AG08395 (cell line): Measurements from ENCODE around the gene GFI1.
"Not testable (repeated sequence)": the region's sequence is repeated elsewhere in the genome, so short reads cannot be mapped to it uniquely, and the experiment has no call there.

Experiments
- DNase-seq: peaks from one replicate; pipeline ENCODE4 v3.0.0; 2012; ENCODE audit warnings: mixed read lengths, low spot score

Gene GFI1

DNA sequence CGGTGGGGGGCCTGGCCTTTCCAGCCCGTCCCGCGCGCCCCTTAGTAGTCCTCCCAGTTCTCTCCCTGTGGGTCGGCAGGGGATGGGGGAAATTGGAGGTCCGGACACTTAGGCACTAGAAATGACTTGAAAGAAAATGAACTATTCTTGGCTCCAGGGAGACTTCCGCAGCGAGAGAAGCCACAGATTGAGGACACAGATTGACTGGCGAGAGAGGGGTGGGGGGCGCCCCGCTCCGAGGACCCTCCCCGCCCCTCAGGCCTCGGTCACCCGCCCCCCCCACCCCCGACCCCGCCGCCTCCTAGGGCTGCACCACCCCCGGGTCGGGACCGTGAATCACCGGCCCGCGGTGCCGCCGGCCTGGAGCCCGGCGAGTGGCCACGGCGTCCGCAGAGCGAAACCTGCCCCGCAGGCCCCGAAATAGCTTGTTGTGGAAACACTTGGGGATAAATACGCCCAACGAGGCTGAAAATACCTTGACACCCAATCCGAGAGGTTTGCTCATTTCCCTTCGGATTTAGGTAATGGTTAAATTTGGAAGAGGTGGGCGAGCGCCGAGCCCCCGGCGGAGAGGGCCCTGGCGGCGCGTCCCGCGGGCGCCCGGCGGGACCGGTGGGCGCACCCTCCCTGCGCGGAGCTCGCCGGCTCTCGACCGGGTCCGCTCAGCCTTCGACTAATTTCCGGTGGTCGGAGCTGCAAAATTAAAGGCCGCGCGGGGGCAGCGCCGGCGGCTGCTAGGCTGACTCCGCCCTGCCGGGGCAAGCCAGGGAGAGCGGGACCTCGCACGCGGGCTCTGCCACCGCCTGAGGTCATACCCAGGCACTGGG lies at the start of gene GFI1:
TSS of gene GFI1 (minus strand) at position 675 of the 827 bp plus-strand sequence. CDS start 3,438 bp downstream, outside the sequence.
- no peak for DNase-seq

DNA sequence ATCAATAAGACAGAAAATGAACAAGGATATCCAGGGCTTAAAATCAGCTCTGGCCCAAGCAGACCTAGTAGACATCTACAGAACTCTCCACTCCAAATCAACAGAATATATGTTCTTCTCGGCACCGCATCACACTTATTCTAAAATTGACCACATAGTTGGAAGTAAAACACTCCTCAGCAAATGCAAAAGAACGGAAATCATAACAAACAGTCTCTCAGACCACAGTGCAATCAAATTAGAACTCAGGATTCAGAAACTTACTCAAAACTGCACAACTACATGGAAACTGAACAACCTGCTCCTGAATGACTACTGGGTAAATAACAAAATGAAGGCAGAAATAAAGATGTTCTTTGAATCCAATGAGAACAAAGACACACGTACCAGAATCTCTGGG lies 45.6 kb upstream of the GFI1 start:
- DNase-seq = not testable (repeated sequence)

DNA sequence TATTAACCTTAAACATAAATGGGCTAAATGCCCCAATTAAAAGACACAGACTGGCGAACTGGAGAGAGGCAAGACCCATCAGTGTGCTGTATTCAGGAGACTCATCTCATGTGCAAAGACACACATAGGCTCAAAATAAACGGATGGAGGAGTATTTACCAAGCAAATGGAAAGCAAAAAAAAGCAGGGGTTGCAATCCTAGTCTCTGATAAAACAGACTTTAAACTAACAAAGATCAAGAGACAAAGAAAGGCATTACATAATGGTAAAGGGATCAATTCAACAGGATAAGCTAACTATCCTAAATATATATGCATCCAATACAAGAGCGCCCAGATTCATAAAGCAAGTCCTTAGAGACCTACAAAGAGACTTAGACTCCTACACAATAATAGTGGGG lies 45.2 kb upstream of the GFI1 start:
- DNase-seq = not testable (repeated sequence)

DNA sequence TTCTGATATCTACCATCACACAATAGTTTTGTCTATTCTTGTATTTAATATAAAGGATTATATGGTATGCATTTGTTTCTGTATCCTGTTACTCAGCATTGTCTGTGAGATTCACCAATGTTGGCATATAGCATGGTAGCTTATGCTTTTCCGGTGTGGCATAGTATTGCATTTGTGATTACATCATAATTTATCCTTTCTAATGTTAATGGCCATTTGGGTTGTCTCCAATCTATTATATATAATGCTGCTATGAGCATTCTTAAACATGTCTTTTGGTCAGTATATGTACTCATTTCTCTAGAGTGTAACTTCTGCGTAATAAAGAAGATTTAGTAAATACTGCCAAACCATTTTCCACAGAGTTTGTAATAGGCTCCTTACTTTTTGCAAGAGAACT lies 40.9 kb upstream of the GFI1 start:
- no peak for DNase-seq

DNA sequence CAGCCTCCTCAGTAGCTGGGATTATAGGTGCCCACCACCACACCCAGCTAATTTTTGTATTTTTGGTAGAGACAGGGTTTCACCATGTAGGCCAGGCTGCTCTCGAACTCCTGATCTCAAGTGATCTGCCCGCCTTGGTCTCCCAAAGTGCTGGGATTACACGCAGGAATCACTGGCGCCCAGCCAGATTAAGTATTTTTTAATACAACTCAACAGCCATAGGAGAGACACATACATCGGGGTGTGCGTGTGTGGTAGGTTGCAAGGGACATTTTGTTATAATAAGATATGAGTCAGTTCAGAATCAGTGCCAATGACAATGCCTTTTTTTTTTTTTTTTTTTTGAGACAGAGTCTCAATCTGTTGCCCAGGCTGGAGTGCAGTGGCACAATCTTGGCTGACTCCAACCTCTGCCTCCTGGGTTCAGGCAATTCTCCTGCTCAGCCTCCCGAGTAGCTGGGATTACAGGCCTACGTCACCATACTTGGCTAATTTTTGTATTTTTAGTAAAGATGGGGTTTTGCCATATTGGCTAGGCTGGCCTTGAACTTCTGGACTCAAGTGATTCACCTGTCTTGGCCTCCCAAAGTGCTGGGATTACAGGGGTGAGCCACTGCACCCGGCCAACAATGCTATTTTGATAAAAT lies 38.3 kb upstream of the GFI1 start:
- not testable (repeated sequence) for DNase-seq

DNA sequence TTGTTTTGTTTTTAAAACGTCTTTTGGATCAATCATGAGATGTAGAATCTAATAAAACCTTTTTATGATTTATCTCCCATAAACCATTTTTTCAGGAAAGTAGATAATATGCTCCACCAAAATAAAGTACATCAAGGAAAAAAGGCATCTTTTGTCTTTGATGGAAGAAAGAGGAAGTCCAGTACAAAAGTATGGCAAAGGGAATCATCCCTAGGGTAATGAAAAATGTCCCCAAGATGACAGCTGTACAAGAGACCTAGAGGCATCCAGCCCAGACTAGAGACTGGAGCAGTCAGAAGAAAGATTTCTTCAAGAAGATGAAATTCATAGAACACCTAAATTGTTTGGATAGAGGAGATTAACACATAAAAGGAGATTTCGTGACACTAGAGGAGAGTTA lies 32.3 kb upstream of the GFI1 start:
- no peak for DNase-seq

DNA sequence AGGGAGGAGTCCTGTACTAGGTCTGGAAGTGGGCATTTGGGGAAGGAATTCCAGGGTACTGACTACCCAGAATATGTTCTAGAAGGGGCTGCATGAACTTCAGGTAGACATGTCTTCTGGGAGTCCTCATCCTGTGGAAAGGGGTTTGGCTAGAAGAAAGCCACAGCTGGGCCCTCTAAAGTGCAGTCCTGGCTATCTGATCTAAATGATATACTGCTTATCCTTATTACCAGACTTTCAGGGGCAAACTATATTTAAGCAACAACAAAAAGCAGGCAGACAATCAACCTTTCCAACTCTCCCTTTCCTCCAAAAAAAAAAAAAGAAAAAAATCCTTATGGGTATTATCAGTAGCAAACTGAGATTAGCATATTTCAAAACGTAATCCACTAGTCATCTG lies 29.8 kb upstream of the GFI1 start:
- DNase-seq = no peak

DNA sequence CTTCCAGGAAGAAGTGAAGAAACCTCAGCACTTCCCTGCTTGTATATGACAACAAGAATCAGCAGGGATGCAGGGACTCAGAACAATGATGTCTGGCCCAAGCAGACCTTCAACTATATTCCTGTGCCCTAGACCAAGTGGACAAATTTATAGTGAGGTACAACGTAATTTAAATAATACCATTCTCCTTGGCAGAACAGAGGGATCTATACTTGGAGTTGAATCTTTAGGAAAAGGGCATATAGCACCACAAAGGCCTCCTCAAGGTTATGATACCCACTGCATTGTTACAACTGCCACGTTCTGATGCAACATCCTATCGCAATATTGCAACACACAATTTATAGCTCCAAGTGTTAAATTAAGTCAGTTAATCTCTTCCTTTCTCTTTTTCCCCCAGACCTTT lies 29.1 kb upstream of the GFI1 start:
- no peak for DNase-seq

DNA sequence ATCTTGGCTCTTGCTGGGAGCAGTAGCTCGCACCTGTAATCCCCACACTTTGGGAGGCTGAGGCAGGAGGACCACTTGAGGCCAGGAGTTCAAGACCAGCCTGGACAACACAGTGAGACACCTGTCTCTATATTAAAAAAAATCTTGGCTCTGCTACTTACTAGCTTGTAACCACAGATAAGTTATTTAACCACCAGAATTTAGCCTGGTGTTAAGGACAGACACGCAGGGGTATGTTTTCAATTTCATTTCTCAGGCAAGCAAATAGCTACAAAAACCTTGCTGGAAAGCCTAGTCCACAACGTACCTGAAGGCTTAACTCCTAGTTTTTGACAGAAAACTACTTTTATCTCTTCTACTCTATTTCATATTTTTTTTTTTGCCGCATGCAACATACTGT lies 24.8 kb upstream of the GFI1 start:
- DNase-seq = no peak

DNA sequence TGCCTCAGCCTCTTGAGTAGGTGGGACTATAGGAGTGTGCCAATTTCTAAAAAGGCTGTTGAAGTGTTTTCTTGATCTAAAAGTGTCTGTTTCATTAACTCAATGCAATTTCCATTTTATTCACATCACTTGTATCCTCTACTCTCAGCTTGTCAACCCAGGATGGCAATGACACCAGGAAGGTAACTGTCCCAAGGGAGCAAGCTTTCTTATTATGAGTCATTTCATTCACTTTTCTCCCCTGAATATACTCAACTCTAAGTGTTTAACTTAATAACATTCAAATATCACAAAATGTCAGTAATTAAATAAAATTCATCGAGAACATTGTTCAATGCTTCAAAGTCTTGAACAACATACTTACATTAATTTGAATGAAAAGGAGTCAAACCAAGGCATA lies 22.9 kb upstream of the GFI1 start:
- DNase-seq = no peak

DNA sequence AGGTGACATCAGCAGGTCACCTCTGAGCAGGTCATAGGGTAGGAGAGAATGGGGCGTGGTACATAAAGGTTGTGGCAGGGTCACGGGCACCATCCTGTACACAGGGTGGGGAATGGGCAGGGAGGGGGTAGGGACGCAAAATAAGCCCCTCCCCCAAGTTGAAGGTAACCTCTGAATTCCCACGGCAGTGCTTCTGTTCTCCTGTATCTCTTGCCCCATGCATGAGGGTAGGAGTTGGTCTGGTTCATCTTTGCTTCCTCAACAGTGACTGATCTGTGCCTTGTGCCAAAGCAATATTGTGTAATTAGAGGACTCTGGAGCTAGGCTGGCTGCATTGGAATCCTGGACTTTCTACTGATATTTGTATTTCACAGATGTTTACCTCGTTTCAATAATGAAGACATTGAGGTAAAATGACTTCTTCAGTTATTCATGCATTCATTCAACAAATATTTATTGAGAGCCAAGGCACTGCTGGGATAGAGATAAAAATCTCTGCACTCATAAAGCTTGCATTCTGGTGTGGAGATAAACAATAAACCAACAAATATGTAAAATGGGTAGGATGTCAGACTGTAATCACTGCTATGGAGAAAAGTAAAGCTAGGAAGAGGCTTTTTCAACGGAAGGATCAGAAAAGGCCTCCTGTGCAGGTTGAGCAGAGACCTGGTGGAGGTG lies 18.4 kb upstream of the GFI1 start:
- no peak for DNase-seq

DNA sequence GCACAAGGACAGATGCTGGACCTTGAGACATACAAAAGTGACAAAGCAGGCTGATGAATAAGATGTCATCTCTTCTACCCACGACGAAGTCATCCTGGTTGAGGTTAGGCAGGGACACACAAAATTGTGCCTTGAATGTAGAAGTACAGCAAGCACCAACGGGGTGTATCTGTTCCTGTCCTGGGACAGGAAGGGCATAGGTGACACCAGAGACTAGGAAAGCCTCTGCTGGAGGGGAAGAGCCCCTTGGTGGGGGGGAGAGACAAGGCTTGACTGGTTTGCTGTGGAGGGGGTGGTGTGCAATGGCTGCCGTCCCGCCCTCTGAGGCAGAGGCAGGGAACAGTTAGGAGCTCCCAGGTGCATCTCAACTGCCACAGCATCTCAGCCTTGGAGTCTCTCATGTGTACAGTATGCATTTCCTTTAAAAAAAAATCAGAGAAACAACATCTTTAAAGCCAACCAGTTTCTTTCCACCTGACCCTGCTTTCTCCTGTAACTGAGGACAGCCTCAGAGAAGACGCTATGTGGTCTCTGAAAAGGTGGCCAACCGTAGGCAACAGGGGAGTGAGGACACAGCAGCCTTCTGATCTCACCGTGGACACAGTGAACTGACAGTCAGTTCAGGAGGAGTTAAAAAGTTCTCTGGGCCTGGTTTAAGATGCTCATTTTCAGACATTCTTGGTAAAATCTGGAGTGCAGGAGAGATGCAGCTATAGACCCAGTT lies 17.7 kb upstream of the GFI1 start:
- no peak for DNase-seq

DNA sequence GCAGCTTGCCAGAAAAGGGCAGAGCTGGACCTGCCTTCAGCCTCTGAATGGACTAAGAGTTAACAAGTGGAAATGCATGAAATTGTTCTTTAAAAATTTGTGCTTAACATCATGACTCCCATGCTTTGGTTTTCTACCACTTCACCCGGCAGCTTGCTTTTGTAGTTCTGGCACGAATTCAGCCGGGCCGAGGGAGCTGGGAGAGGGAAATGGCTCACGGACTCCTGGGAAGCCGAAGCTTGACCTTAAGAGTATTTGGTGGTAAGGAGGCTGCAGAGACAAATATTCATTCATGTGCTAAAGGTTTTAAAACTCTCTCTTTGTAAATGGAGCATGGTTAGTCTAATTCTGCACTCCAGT lies 17.2 kb upstream of the GFI1 start:
- no peak for DNase-seq

DNA sequence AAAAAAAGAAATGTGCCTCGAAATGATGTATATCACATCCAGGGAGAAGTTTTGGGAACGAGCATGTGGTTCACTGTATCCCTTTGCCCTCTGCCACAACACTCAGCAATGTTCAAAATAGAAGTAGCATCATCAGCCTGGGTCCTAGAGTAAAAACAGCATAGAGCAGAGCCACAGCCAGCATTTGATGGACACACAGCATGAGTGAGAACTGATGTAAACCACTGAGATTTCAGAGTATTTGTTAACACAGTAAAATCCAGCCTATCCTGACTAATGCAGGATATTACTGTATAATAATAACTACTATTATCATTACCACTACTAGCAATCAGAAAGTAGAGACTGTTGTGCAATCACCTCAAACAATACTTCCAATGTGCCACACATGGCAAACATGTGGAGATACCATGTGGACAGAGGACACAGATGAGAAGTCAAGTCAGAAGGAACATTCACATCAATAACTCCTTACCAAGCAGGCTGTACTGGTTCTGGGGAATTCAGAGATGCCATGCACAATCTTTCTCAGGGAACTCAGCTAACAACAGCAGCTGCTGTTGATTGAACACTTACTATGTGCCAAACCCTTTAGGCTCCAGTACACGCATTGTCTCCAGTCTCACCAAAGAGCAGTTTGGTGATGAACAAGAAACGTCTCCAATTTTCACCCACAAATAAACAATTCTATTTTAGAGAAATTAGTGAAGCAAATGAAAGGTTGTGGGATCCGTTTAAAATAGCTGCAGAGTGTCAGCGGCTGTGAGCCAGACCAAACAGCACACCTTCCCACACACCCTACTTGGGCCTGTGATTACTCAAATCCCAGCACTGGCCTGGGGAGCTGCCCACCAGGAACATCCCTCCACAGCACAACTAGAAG lies 16.6 kb upstream of the GFI1 start:
- no peak for DNase-seq

DNA sequence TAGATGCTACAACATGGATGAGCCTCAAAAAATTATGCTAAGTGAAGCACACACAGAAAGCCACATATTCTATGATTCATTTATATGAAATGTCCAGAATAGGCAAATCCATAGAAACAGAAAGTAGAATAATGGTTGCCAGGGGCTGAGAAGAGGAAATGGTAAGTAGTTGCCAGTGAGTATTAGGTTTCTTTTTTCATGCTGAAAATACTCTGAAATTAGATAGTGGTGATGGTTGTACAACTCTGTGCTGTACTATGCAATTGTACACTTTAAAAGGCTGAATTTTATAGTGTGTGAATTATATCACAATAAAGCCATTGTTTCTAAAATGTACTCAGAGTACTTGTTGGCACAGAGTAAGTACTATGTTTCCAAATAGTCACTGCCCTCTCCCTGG lies 15.5 kb upstream of the GFI1 start:
- DNase-seq = no peak

DNA sequence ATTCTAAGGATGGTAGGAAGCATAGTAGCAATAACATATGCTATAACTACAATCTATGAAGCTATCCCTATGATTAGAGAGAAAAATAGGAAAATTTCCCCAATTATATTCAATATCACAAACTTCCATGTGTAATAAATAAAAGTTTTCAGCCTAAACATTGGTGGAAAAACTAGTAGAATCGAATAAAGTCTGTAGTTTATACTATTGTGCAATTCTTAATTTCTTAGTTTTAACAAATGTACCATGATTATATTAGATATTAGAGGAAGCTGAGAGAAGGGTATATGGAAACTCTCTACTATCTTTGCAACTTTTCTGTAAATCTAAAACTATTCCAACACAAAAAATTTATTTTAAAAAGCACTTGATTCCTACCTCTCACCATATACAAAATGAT lies 13.8 kb upstream of the GFI1 start:
- DNase-seq = no peak

DNA sequence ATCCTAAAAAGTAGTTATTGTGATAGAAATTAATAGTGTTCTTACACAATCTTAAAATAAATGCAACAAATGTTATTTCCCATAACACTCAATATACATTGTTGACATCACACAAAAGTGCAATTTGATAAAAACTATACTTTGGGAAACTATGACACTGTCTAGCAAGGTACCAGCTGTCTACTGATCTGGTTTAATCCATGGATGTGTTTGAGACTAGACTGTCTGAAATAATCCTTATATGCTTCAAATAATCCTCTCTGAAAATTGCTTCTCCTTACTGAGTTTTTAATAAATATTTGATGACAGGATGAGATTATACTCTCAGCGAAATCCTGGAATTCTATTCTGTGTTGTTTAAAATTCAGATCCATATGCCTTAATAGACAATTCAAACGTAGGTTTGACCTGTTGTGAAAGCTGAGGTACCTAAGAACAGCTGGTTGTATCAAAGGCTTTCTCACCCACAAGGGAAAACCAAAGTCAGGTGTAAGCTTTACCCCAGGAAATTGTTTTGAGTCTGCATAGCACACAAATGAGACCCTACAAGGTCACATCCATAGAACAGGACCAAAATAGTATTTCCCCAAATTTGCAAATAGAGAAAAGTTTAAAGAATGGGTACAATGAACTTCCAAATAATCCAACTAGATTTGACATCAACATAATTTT lies 8.8 kb upstream of the GFI1 start:
- no peak for DNase-seq

DNA sequence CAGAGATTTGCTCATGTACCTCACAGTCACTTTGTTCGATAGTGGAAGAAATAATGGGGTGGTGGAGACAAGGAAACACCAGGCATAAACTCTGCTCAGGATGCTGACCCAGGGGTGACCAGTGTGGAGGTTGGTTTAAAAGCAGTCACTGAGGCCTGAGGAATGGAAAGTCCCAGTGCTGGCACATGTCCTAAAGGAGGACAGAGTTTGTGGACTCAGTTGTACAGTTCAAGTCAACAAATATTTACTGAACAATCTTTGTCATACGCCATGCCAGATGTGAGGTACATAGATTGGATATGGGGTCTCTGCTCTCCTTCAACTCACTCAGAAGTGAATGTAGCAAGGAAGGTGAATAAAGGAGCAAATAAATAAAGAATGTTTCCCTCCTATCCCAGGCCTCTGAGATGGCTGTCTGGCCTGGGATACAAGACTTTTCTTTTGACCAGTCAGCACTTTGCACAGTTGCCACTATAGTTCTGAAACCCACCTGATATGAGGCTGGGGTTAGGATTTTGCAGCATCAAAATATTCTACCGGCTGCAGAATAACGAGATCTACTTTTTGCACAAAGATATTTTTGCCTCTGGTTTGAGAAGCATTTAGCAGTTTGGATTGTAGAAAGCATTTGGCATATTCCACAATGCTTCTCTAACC lies 7.9 kb upstream of the GFI1 start:
- no peak for DNase-seq

DNA sequence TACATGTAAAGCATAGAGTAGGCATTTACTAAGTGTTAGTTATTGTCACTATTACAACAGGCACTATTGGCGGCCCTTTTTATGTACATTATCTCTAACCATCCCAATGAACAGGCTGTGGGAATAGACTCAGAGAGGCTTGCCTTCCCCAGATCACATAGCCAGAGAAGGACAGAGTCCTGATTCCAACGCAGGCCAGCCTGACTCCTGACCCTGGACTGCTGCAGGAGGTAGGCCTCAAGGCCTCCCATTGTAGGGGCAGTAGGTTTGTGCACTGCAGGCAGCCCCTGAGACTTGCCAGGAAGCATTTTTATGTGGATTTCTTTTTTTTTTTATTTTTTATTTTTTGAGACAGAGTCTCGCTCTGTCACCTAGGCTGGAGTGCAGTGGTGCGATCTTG lies 6.4 kb upstream of the GFI1 start:
- DNase-seq = no peak

DNA sequence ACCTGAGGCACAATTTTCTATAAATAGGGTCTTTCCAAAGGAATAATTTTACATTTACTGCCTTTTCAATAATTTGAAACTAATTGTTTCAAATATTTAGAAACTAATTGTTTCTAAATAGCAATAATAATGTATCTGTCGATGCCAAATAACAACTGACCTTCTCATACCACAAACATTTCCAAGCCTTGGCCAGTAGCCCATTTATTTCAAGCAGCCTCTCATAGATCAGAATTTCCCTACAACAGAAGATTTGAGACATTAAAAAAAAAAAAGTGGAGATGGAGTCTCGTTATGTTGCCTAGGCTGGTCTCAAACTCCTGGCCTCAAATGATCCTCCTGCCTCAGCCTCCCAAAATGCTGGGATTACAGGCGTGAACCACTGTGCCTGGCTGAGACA lies 2.1 kb upstream of the GFI1 start:
- no peak for DNase-seq

DNA sequence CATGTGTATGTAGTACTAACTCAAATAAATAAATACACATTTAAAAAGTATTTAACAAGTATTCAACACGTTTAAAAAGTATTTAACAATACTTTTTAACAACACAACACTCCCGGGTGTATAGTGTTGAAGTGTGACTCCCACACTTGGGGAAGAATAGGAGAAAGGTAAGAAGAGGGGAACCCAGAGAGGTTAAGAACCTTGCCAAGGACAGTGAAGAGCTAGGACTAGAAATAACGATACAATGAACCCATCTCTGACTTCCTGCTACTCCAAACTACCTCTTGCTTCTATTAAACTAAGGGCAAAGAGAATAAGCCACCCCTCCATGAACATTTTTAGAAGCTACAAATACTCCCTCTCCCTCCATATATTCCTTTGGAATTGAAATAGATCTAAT lies 1.7 kb upstream of the GFI1 start:
- DNase-seq = no peak
